Stimulated activated CD4-positive, alpha-beta T cell treated with anti-CD3 and anti-CD28 coated beads, Interleukin-2, amount 100 ng/mL, for 48 hours (primary cell): ENCODE results near the gene DDAH2.

Experiments
- DNase-seq, 2 donors: peaks; one replicate each; pipeline ENCODE4 v3.0.0-alpha.2; 2020

DDAH2 gene

GRCh38 chr6:31760790-31761189 lies 31.7 kb upstream of the DDAH2 start:
- DNase-seq: no peak

GRCh38 chr6:31758281-31758680 lies 29.2 kb upstream of the DDAH2 start:
- no peak for DNase-seq

GRCh38 chr6:31752739-31753319 lies 23.7 kb upstream of the DDAH2 start:
- DNase-seq: no peak

- DNase-seq: no peak
Observed at GRCh38 chr6:31750411-31751022, 21.4 kb upstream of the DDAH2 start.

GRCh38 chr6:31749301-31750036 lies 20.4 kb upstream of the DDAH2 start:
- DNase-seq: no peak

- no peak for DNase-seq
Observed at GRCh38 chr6:31744422-31744821, 15.3 kb upstream of the DDAH2 start.

- no peak for DNase-seq
Observed at GRCh38 chr6:31742894-31743293, 13.8 kb upstream of the DDAH2 start.

- no peak for DNase-seq
Observed at GRCh38 chr6:31741815-31742214, 12.7 kb upstream of the DDAH2 start.

- DNase-seq: no peak
Observed at GRCh38 chr6:31740397-31741223, 11.5 kb upstream of the DDAH2 start.

- DNase-seq: peak; percentile 94
Observed at GRCh38 chr6:31739639-31740396, 10.7 kb upstream of the DDAH2 start, which contains the start of gene MSH5. Gene MSH5 (plus strand): TSS chr6:31740005. CDS start chr6:31740467, 462 bp downstream.

GRCh38 chr6:31737991-31738979 lies 9.2 kb upstream of the DDAH2 start:
- no peak for DNase-seq

- no peak for DNase-seq
Observed at GRCh38 chr6:31737315-31737990, 8.4 kb upstream of the DDAH2 start.

- DNase-seq: no peak
Observed at GRCh38 chr6:31736768-31737314, 7.7 kb upstream of the DDAH2 start.

GRCh38 chr6:31736021-31736767 lies 7.1 kb upstream of the DDAH2 start, which contains the start of gene CLIC1:
Gene CLIC1 (minus strand): TSS chr6:31736530. CDS start chr6:31736300, 230 bp downstream.
- peak; percentile 76 to 77 for DNase-seq

GRCh38 chr6:31734821-31735406 lies 5.8 kb upstream of the DDAH2 start:
- DNase-seq: peak in 1 of 2 donors; percentile 34

- DNase-seq: no peak
Observed at GRCh38 chr6:31734247-31734820, 5.2 kb upstream of the DDAH2 start.

- no peak for DNase-seq
Observed at GRCh38 chr6:31733734-31734133, 4.6 kb upstream of the DDAH2 start.

- no peak for DNase-seq
Observed at GRCh38 chr6:31732029-31732428, 2.9 kb upstream of the DDAH2 start.
